Karpas-422 (cell line): ENCODE measurements around the gene CYP4F22. TPM values are rescaled to one million over a fixed set of nuclear protein-coding genes. Genes with fewer than 3 reads are reported as not detected.

Source experiments
- DNase-seq: peaks from one replicate; pipeline ENCODE4 v3.0.0-alpha.2; 2015
- H2AFZ ChIP-seq: fragments of 200-600 bp; sonication (generic); 2 replicates; pipeline ENCODE4 v1.6.1; 2014; ENCODE audit warnings: antibody characterized with exemption, low read length, mixed read lengths
- H3K27ac ChIP-seq: fragments of 200-600 bp; sonication (generic); 2 replicates; pipeline ENCODE4 v1.5.1; 2014; ENCODE audit warnings: mild to moderate bottlenecking, low read length, moderate library complexity
- H3K27me3 ChIP-seq: fragments of 200-600 bp; sonication (generic); 2 replicates; pipeline ENCODE4 v1.6.1; 2014; ENCODE audit warnings: low read length, mixed read lengths
- H3K36me3 ChIP-seq: fragments of 200-600 bp; sonication (generic); 2 replicates; pipeline ENCODE4 v1.6.1; 2014; ENCODE audit warnings: low read length, mixed read lengths; ENCODE audit not compliant: insufficient read depth
- H3K4me1 ChIP-seq: fragments of 200-600 bp; sonication (generic); 2 replicates; pipeline ENCODE4 v1.6.1; 2014; ENCODE audit warnings: mild to moderate bottlenecking, low read length, mixed read lengths
- H3K4me2 ChIP-seq: fragments of 200-600 bp; sonication (generic); 2 replicates; pipeline ENCODE4 v1.6.1; 2014; ENCODE audit warnings: low read length, low read depth, mild to moderate bottlenecking; ENCODE audit not compliant: poor library complexity, severe bottlenecking
- H3K4me3 ChIP-seq: fragments of 200-600 bp; sonication (generic); 2 replicates; pipeline ENCODE4 v1.5.1; 2014; ENCODE audit warnings: mild to moderate bottlenecking, antibody characterized with exemption, low read length, mixed read lengths
- H3K79me2 ChIP-seq: fragments of 200-600 bp; sonication (generic); 2 replicates; pipeline ENCODE4 v1.6.1; 2014; ENCODE audit warnings: mild to moderate bottlenecking, low read length, mixed read lengths
- H3K9ac ChIP-seq: fragments of 200-600 bp; sonication (generic); 2 replicates; pipeline ENCODE4 v1.6.0; 2014; ENCODE audit warnings: low read length
- H3K9me2 ChIP-seq: fragments of 200-600 bp; sonication (generic), shearing (Covaris generic); replicated peaks from 2 replicates; pipeline ENCODE4 v1.6.0; 2014; ENCODE audit warnings: mild to moderate bottlenecking, low read length, moderate library complexity; ENCODE audit not compliant: insufficient read depth
- H3K9me3 ChIP-seq: fragments of 300-700, 200-600 bp; sonication (generic); 2 replicates; pipeline ENCODE4 v1.6.1; 2014; ENCODE audit warnings: low read length, mixed read lengths
- H4K20me1 ChIP-seq: fragments of 200-600 bp; sonication (generic); 2 replicates; pipeline ENCODE4 v1.6.1; 2014; ENCODE audit warnings: mild to moderate bottlenecking, antibody characterized with exemption, low read length, low read depth; ENCODE audit not compliant: insufficient read depth
- total RNA-seq: library from RNA; depleted of rRNA; stranded (reverse); fragments of >200 nt; shearing (Covaris generic); gene quantifications from 2 replicates; pipeline ENCODE4 v1.2.3, GENCODE V29; 2014; ENCODE audit warnings: low replicate concordance

Gene CYP4F22
- total RNA-seq, 1 experiment from 2014 or later = not detected

GRCh38 chr19:15563931-15564330 lies 55.6 kb downstream of the CYP4F22 start:
- Histone ChIP-seq H3K36me3 (no peaks in the 10 kb centered on the region), H3K4me2 (no peak overlapping the region), H4K20me1 (no peaks in the 10 kb centered on the region), H2AFZ (no peak overlapping the region), H3K27me3 (no peaks in the 10 kb centered on the region), H3K9ac (no peak overlapping the region), H3K4me1 (no peaks in the 10 kb centered on the region), H3K9me3 (no peaks in the 10 kb centered on the region), H3K79me2 (no peaks in the 10 kb centered on the region), H3K27ac (no peak overlapping the region), H3K4me3 (no peak overlapping the region), H3K9me2 (no peaks in the 10 kb centered on the region)
- no peak for DNase-seq

- H2AFZ ChIP-seq = no peak overlapping the region
- H3K4me2 ChIP-seq = no peak overlapping the region
- no peaks in the 10 kb centered on the region for H4K20me1 ChIP-seq
- no peaks in the 10 kb centered on the region for H3K4me1 ChIP-seq
- H3K9me3 ChIP-seq = no peaks in the 10 kb centered on the region
- no peak overlapping the region for H3K9ac ChIP-seq
- H3K36me3 ChIP-seq = no peaks in the 10 kb centered on the region
- no peak overlapping the region for H3K27ac ChIP-seq
- H3K4me3 ChIP-seq = no peak overlapping the region
- H3K27me3 ChIP-seq = no peaks in the 10 kb centered on the region
- no peaks in the 10 kb centered on the region for H3K9me2 ChIP-seq
- no peak for DNase-seq
- H3K79me2 ChIP-seq = no peaks in the 10 kb centered on the region
These were observed 56.3 kb downstream of the CYP4F22 start for GRCh38 chr19:15564534-15565168.

GRCh38 chr19:15570420-15570819 lies 62.1 kb downstream of the CYP4F22 start:
- Histone ChIP-seq H3K36me3 (no peaks in the 10 kb centered on the region), H3K79me2 (no peaks in the 10 kb centered on the region), H2AFZ (no peak overlapping the region), H3K9me3 (no peaks in the 10 kb centered on the region), H3K9me2 (no peaks in the 10 kb centered on the region), H4K20me1 (no peaks in the 10 kb centered on the region), H3K4me3 (no peak overlapping the region), H3K9ac (no peak overlapping the region), H3K27ac (no peak overlapping the region), H3K27me3 (no peaks in the 10 kb centered on the region), H3K4me2 (no peak overlapping the region), H3K4me1 (no peaks in the 10 kb centered on the region)
- no peak for DNase-seq

GRCh38 chr19:15575406-15575805 lies 67.1 kb downstream of the CYP4F22 start:
- no peaks in the 10 kb centered on the region for H3K27me3 ChIP-seq
- H3K4me2 ChIP-seq = no peak overlapping the region
- H3K27ac ChIP-seq = no peak overlapping the region
- no peaks in the 10 kb centered on the region for H3K79me2 ChIP-seq
- H3K4me3 ChIP-seq = no peak overlapping the region
- H4K20me1 ChIP-seq = no peaks in the 10 kb centered on the region
- no peaks in the 10 kb centered on the region for H3K9me3 ChIP-seq
- no peaks in the 10 kb centered on the region for H3K9me2 ChIP-seq
- no peaks in the 10 kb centered on the region for H3K4me1 ChIP-seq
- no peak overlapping the region for H2AFZ ChIP-seq
- no peaks in the 10 kb centered on the region for H3K36me3 ChIP-seq
- no peak for DNase-seq
- no peak overlapping the region for H3K9ac ChIP-seq

- Histone ChIP-seq H4K20me1 (no peaks in the 10 kb centered on the region), H3K36me3 (no peaks in the 10 kb centered on the region), H2AFZ (no peak overlapping the region), H3K9me2 (no peaks in the 10 kb centered on the region), H3K27me3 (no peaks in the 10 kb centered on the region), H3K27ac (no peak overlapping the region), H3K4me1 (no peaks in the 10 kb centered on the region), H3K4me2 (no peak overlapping the region), H3K4me3 (no peak overlapping the region), H3K9me3 (no peaks in the 10 kb centered on the region), H3K9ac (no peak overlapping the region), H3K79me2 (no peaks in the 10 kb centered on the region)
- DNase-seq = no peak
These were observed 68.3 kb downstream of the CYP4F22 start for GRCh38 chr19:15576526-15577156.

- H3K36me3 ChIP-seq = no peaks in the 10 kb centered on the region
- H3K4me1 ChIP-seq = no peaks in the 10 kb centered on the region
- no peak overlapping the region for H3K27ac ChIP-seq
- H4K20me1 ChIP-seq = no peaks in the 10 kb centered on the region
- no peaks in the 10 kb centered on the region for H3K9me3 ChIP-seq
- no peak overlapping the region for H3K4me2 ChIP-seq
- H3K9me2 ChIP-seq = no peaks in the 10 kb centered on the region
- no peaks in the 10 kb centered on the region for H3K27me3 ChIP-seq
- DNase-seq = no peak
- H3K79me2 ChIP-seq = no peaks in the 10 kb centered on the region
- no peak overlapping the region for H3K9ac ChIP-seq
- H3K4me3 ChIP-seq = no peak overlapping the region
- H2AFZ ChIP-seq = no peak overlapping the region
These were observed 69.0 kb downstream of the CYP4F22 start for GRCh38 chr19:15577184-15577771.

GRCh38 chr19:15583346-15583745 lies 75.0 kb downstream of the CYP4F22 start:
- H3K27me3 ChIP-seq = no peaks in the 10 kb centered on the region
- no peak overlapping the region for H3K27ac ChIP-seq
- H3K9ac ChIP-seq = no peak overlapping the region
- no peaks in the 10 kb centered on the region for H3K79me2 ChIP-seq
- H3K4me2 ChIP-seq = no peak overlapping the region
- 0 out of 2 replicates have a peak, but pooled peaks cover 3% of the 10 kb centered on the region for H4K20me1 ChIP-seq
- H3K4me1 ChIP-seq = no peaks in the 10 kb centered on the region
- H3K9me2 ChIP-seq = no peaks in the 10 kb centered on the region
- H2AFZ ChIP-seq = no peak overlapping the region
- no peak overlapping the region for H3K4me3 ChIP-seq
- H3K9me3 ChIP-seq = no peaks in the 10 kb centered on the region
- no peaks in the 10 kb centered on the region for H3K36me3 ChIP-seq
- no peak for DNase-seq

GRCh38 chr19:15584095-15584494 lies 75.8 kb downstream of the CYP4F22 start:
- Histone ChIP-seq H3K27ac (no peak overlapping the region), H3K27me3 (no peaks in the 10 kb centered on the region), H3K79me2 (no peaks in the 10 kb centered on the region), H3K9me2 (no peaks in the 10 kb centered on the region), H3K36me3 (no peaks in the 10 kb centered on the region), H3K4me1 (no peaks in the 10 kb centered on the region), H3K9me3 (no peaks in the 10 kb centered on the region), H4K20me1 (0 out of 2 replicates have a peak, but pooled peaks cover 3% of the 10 kb centered on the region), H2AFZ (no peak overlapping the region), H3K4me2 (no peak overlapping the region), H3K4me3 (no peak overlapping the region), H3K9ac (no peak overlapping the region)
- DNase-seq = no peak
